ENCODE results near the gene SDK1. TPM values are rescaled to one million over a fixed set of nuclear protein-coding genes. Genes with fewer than 3 reads are reported as not detected.

SDK1 gene
- polyA plus RNA-seq, 2 of the 4 experiments (the other 2 are of a cell fraction): 0.12 to 0.28 TPM

DNA sequence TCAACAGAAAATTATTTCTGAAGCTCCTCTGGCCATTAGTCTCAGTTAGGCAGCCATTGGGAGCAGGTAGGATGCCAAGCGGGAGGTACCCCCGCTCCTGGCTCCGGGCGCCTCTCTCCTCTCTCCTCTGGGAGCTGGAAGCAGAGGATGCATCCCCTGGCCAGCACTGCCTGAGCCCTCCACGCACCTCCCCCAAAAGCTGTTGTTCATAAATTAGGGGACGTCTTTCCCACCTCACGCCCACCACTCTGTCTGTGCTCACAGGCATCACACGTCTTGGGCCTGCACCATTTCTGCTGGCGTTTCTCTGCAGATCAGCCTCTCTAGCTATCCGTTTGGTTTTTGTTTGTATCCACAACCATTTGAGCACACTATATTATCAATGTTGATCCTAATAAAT is 772.0 kb downstream of the SDK1 start:
- FAIRE-seq (no peak), DNase-seq (ENCODE audit: low read depth in 1 of 2, low spot score in 1 of 2) (no peak), ATAC-seq (no peak)
- ChIA-PET POLR2A (no interaction called here), CTCF (no interaction called here)
- no peak overlapping the region for H3K27ac ChIP-seq
- no peak for TF ChIP-seq ELK1 (IDR thresholded peaks at IDR 0.05; ENCODE audit: low read depth, low read length)
- TF ChIP-seq, protein P1, sequence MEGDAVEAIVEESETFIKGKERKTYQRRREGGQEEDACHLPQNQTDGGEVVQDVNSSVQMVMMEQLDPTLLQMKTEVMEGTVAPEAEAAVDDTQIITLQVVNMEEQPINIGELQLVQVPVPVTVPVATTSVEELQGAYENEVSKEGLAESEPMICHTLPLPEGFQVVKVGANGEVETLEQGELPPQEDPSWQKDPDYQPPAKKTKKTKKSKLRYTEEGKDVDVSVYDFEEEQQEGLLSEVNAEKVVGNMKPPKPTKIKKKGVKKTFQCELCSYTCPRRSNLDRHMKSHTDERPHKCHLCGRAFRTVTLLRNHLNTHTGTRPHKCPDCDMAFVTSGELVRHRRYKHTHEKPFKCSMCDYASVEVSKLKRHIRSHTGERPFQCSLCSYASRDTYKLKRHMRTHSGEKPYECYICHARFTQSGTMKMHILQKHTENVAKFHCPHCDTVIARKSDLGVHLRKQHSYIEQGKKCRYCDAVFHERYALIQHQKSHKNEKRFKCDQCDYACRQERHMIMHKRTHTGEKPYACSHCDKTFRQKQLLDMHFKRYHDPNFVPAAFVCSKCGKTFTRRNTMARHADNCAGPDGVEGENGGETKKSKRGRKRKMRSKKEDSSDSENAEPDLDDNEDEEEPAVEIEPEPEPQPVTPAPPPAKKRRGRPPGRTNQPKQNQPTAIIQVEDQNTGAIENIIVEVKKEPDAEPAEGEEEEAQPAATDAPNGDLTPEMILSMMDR (IDR thresholded peaks at IDR 0.05): no peak
- no peak for TF ChIP-seq GATA3 (IDR thresholded peaks at IDR 0.05; ENCODE audit: borderline replicate concordance)
- TF ChIP-seq FOSB (CRISPR knock-in tag; IDR thresholded peaks at IDR 0.05): no peak
- TF ChIP-seq USF2 (IDR thresholded peaks at IDR 0.05): no peak
- no peak for TF ChIP-seq NR3C1 (IDR thresholded peaks at IDR 0.05)
- no peak for TF ChIP-seq NFE2L2 (conservative IDR thresholded peaks at IDR 0.05; ENCODE audit: low read length)
- no peak for TF ChIP-seq HMGXB4 (CRISPR knock-in tag; IDR thresholded peaks at IDR 0.05; ENCODE audit: borderline replicate concordance)
- TF ChIP-seq MAZ (IDR thresholded peaks at IDR 0.05; ENCODE audit: borderline replicate concordance, low read depth, low read length): no peak
- TF ChIP-seq HOXB13 (CRISPR knock-in tag; IDR thresholded peaks at IDR 0.05; ENCODE audit: low read depth): no peak
- no peak for TF ChIP-seq ZSCAN20 (CRISPR knock-in tag; IDR thresholded peaks at IDR 0.05)
- TF ChIP-seq RNF2 (IDR thresholded peaks at IDR 0.05; ENCODE audit: borderline replicate concordance, low read depth): no peak
- TF ChIP-seq MAX (IDR thresholded peaks at IDR 0.05): no peak
- TF ChIP-seq JUNB (IDR thresholded peaks at IDR 0.05): no peak
- TF ChIP-seq CHD2 (IDR thresholded peaks at IDR 0.05; ENCODE audit: low read length, partially characterized antibody): no peak
- no peak for TF ChIP-seq NPAS2 (CRISPR knock-in tag; IDR thresholded peaks at IDR 0.05; ENCODE audit: borderline replicate concordance)
- no peak for TF ChIP-seq EP300 (IDR thresholded peaks at IDR 0.05)
- TF ChIP-seq POLR2A (IDR thresholded peaks at IDR 0.05; ENCODE audit: low read length): no peak
- 0 out of 3 replicates have a peak, but pooled peaks cover 3% of the 10 kb centered on the region for H3K9me3 ChIP-seq
- H3K4me2 ChIP-seq: no peak overlapping the region
- 46% methylated on average over 10 of the region's 10 CpGs for WGBS (ENCODE audit: missing lambda C conversion rate)
- no peaks in the 10 kb centered on the region for H3K4me1 ChIP-seq
- H3K4me3 ChIP-seq: no peak overlapping the region

DNA sequence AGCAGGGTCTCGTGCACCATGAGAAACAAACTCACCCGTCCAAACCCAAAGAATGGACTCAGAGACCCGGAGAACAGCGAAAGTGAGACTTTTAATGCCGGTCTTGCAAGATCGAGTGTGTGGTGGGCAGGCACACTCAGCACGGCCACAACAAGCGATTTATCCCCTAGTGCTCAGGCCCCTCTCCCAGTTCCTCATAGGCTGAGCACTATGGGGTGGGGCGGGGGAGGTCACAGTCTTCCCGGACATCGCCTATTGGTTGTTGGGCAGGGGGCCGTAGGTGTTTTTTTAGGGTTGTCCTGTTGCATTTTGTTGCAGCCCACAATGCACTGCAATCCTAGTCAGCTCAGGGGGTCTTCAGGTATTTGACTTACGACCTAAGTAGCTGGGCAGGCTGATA is 772.7 kb downstream of the SDK1 start:
- DNase-seq (ENCODE audit: low read depth in 1 of 2, low spot score in 1 of 2) (no peak), ATAC-seq (no peak), FAIRE-seq (no peak)
- Histone ChIP-seq H3K4me3 (no peak overlapping the region), H3K4me2 (no peak overlapping the region), H3K27ac (no peak overlapping the region), H3K9me3 (0 out of 3 replicates have a peak, but pooled peaks cover 3% of the 10 kb centered on the region), H3K4me1 (no peaks in the 10 kb centered on the region)
- ChIA-PET CTCF (interaction anchor here (0.7 kb wide), 1 partner anchor 445 kb away, joined by 3 read pairs; no protein-coding TSS in a partner anchor), POLR2A (no interaction called here)
- no peak for TF ChIP-seq HMGXB4 (CRISPR knock-in tag; IDR thresholded peaks at IDR 0.05; ENCODE audit: borderline replicate concordance)
- TF ChIP-seq CEBPB (IDR thresholded peaks at IDR 0.05): no peak
- TF ChIP-seq, protein P2, sequence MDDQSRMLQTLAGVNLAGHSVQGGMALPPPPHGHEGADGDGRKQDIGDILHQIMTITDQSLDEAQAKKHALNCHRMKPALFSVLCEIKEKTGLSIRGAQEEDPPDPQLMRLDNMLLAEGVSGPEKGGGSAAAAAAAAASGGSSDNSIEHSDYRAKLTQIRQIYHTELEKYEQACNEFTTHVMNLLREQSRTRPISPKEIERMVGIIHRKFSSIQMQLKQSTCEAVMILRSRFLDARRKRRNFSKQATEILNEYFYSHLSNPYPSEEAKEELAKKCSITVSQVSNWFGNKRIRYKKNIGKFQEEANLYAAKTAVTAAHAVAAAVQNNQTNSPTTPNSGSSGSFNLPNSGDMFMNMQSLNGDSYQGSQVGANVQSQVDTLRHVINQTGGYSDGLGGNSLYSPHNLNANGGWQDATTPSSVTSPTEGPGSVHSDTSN (IDR thresholded peaks at IDR 0.05): no peak
- TF ChIP-seq EP300 (IDR thresholded peaks at IDR 0.05): no peak
- no peak for TF ChIP-seq BHLHE40 (IDR thresholded peaks at IDR 0.05; ENCODE audit: low read depth, low read length)
- TF ChIP-seq FOXS1 (CRISPR knock-in tag; IDR thresholded peaks at IDR 0.05): no peak
- no peak for TF ChIP-seq TP53 (CRISPR knock-in tag; IDR thresholded peaks at IDR 0.05)
- TF ChIP-seq, protein P3, sequence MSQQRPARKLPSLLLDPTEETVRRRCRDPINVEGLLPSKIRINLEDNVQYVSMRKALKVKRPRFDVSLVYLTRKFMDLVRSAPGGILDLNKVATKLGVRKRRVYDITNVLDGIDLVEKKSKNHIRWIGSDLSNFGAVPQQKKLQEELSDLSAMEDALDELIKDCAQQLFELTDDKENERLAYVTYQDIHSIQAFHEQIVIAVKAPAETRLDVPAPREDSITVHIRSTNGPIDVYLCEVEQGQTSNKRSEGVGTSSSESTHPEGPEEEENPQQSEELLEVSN (IDR thresholded peaks at IDR 0.05; ENCODE audit: borderline replicate concordance, low read depth): no peak
- WGBS (ENCODE audit: missing lambda C conversion rate): 48% methylated on average over 13 of the region's 13 CpGs

Data from A549 (cell line).